DMS53 treated with DMSO at 0.1 percent for 48 hours (cell line): ENCODE measurements around the gene COLGALT1.
"Not testable (repeated sequence)": the region's sequence is repeated elsewhere in the genome, so short reads cannot be mapped to it uniquely, and the experiment has no call there.

Experiments
- DNase-seq: peaks from one replicate; lab custom pipeline; 2025; ENCODE audit not compliant: unreplicated experiment; lab: John Stamatoyannopoulos, UW

Gene COLGALT1

DNA sequence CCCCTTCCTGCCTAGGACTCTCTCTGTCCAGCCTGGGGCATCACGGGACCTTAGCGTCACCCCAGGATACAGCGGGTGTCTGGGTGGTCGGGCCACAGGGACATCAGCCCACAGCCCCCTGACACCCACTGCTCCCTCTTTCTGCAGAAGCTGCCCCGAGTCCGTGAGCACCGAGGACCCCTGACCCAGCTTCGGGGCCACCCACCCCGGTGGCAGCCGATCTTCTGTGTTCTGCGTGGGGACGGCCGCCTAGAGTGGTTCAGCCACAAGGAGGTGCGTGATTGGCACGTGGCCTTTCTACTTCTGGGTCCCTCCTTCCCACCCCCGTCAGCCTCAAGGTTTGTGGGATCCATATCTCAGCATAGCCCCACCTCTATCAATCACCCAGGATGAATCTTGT is 23.3 kb upstream of the COLGALT1 start:
- no peak for DNase-seq

DNA sequence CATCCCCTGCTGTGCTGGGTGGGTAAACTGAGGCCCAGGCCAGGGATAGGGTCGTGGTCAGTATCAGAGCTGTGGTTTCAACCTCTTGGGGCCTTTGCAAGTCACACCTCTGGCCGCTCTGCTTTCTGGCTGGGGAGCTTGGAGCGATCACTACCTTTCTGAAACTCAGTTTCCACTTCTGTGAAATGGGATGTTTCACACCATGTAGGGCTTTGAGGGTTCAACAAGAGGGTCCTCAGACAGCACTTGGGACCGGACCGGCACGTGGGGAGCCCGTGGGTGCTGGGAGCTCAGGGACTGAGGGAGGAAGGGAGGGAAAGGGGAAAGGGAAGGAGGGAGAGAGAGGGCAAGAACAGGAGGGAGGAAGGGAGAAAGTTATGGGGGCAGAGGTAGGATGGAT is 22.9 kb upstream of the COLGALT1 start:
- DNase-seq = no peak

DNA sequence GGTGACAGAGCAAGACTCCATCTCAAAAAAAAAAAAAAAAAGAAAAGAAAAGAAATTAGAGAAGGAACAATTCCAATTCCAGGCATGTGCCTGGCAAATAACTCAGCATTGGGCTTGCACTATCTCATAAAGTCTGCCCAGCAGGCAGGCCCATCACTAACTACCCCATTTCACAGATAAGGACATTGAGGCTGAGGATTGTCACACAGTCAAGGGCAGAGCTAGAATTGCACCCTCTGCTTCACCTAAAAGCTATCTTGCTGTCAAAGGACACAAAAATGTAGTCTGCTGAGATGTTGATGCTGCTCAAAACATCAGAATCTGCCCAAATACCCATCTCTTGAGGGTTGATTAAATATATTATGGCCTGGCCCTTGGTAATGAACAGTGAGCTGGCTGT is 20.7 kb upstream of the COLGALT1 start:
- no peak for DNase-seq

DNA sequence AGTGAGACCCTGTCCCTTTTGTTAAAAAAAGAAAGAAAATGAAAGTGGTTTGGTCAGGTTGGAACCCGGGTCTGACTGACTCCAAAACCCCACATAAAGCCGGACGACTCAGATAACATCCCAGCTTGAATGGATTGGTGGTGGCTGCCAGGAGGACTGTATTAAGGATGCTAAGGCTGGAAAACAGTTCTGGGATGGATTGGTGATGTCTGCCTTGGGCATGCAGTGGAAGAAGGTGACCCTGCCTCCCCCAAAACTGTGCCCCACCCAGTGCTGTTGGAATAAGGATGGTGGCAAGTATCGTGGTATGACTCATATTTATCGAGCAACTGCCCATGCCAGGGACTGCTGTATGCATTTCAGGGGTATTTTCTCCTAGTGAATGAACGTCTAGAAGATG is 18.5 kb upstream of the COLGALT1 start:
- DNase-seq = no peak

DNA sequence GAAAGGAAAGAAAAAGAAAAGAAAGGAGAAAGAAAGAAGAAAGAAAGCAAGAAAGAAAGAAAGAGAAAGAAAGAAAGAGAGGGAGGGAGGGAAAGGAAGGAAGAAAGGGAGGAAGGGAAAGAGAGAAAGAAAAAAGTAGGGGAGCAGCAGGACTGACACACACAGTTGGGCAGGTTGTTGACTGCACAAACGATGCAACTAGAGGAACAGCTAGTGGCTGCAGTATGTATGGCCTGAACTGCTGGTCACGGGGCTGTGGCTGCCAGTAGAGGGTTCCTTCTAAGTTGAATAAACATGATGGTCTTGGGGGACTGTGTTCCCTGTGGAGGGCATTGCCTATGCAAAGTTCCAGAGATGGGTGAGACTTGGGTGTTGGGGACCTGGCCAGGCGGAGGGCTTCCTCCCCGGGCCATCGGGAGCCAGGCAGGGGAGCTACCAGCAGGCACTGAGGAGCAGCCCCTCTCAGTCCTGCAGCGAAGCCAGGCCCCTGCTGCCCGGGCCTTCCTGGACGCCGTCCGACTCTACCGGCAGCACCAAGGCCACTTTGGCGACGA is 16.7 kb upstream of the COLGALT1 start:
- no peak for DNase-seq

DNA sequence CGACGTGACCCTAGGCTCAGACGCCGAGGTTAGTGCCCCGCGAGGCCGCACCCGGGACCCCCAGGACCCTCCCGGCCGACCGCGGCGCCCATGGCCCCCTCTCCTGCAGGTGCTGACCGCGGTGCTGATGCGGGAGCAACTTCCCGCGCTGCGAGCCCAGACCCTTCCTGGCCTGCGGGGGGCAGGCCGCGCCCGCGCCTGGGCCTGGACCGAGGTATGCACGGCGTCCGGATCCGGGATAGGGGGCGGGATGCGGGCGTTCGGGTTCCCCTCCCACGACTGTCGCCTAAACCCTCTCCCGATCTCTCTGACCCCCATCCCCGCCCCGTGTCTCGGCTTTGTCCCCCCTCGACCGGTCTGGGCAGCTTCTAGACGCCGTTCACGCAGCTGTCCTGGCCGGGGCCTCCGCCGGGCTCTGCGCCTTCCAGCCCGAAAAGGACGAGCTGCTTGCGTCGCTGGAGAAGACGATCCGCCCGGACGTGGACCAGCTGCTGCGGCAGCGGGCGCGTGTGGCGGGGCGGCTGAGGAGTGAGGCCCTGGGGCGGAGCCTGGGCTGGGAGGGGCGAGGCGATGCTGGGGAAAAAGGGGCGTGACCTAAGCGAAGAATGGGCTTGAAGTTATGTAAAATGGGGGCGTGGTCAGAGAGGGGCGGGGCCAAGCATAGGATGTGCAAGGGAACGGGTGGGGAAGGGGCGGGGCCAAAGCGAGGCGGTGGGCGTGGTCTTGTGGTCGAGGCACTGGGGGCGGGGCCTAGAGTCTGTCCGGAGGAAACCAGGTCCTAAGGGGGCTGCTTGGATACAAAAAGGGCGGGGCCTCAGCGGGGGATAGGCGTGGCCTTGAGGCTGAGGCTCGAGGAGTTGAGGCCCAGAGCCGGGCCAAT is 16.0 kb upstream of the COLGALT1 start:
- DNase-seq = peak; percentile 80

DNA sequence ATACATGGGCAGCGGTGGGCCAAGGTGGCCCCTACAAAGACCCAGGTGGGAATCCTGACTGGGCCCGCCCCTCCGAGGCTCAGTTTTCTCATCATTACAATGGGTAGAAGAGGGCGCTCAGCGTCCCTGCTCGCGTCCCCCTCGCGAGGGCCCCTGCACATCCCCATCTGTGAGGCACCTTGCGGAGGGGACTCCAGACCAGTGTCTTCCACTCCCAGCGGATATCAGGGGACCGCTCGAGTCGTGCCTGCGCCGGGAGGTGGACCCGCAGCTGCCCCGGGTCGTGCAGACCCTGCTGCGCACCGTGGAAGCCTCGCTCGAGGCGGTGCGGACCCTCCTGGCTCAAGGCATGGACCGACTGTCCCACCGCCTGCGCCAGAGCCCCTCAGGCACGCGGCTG is 15.3 kb upstream of the COLGALT1 start:
- no peak for DNase-seq

DNA sequence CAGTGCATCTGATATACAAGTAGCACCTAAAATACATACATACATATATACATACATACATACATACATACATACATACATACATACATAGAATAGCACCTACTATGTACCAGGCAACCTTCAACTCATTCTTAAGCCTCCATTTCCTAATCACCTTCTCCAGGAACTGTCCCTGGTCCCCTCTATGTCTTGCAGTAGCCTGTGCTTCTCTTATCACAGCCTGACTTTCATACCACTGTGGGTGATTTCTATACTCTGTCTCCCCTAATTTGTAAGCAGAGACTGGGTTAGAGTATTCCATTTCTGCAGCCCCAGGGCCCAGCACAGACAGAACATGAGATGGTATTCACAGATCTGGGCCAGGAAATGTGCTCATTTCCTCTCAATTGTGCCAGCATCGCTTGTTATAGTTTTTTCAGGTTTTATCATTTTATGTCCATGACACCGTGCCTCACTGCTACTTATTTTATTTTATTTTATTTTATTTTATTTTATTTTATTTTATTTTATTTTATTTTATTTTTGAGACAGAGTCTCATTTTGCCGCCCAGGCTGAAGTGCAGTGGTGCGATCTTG is 14.2 kb upstream of the COLGALT1 start:
- no peak for DNase-seq

DNA sequence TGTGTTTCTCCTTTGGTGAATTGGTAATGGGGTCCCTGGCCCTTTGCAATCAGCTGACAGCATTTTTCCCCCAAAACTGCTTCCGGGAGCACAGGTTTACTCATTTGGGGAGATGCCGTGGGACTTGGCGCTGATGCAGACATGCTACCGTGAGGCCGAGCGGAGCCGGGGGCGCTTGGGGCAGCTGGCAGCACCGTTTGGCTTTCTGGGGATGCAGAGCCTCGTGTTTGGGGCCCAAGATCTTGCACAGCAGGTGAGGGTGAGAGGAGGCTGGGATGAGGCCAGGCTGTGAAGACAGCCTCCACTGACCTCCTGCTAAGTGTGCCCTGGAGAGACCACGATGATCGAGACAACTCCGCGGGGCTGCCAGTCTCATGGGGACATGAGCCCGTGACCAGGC is 13.4 kb upstream of the COLGALT1 start:
- no peak for DNase-seq

DNA sequence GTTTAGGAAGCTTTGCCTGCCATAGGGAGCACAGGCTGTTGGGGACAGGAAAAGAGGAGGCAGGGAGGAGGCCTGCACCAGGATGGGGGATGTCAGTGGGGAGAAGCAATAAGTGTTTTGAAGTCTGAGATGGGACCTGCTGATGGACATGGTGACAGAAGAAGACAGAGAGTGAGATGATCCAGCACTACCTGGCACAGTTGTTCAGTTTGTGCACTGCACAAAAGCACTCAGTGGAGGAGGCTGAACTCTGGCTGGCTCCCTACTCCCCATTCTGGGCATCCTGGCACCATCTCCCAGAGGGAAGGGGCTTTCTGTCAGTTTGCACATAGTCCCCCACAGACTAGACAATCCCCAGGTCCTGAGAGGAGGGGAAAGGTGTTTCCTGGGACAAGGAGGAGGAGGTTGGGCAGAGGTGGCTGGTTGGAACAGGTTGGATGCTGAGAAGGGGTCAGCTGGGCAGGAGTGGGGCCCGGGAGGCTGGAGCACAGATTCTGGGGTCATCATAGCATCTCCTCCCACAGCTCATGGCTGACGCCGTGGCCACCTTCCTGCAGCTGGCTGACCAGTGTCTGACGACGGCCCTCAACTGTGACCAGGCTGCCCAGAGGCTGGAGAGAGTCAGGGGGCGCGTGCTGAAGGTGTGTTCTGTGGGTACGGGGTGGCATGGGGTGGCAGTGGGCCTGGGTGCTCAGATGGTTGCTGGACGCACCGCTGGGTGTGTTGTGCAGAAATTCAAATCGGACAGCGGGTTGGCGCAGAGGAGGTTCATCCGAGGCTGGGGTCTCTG is 12.5 kb upstream of the COLGALT1 start:
- DNase-seq = no peak

DNA sequence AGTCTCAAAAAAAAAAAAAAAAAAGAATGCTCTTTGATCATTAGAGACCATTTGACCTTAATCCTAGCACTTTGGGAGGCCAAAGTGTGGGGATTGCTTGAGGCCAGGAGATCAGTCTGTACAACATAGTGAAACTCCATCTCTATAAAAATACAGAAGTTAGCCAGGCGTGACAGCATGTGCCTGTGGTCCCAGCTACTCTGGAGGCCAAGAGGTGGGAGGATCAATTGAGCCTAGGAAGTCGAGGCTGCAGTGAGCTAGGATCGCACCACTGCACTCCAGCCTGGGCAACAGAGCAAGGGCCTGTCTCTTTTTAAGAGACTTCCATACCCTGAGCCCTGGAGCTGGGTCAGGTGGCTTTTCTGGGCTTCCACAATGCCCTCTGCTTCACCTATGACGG is 11.5 kb upstream of the COLGALT1 start:
- no peak for DNase-seq

DNA sequence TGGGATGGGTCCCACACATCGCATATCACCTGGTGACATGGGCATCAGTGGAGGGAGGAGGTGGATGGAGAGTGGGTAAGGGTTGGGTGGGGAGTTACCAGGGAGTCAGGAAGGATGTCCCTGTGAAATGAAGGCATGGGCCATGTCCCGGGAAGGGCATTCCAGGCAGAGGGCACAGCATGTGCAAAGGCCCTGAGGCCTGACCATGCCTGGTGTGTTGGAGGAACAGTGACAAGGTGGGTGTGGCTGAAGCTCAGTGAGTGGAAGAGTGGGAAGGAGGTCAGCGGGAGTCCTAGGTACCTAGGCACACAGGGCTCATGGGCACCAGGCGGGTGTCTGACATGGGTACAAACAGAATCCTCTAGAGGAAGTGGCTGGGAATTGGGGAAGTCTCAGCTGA is 11.0 kb upstream of the COLGALT1 start:
- DNase-seq = no peak

DNA sequence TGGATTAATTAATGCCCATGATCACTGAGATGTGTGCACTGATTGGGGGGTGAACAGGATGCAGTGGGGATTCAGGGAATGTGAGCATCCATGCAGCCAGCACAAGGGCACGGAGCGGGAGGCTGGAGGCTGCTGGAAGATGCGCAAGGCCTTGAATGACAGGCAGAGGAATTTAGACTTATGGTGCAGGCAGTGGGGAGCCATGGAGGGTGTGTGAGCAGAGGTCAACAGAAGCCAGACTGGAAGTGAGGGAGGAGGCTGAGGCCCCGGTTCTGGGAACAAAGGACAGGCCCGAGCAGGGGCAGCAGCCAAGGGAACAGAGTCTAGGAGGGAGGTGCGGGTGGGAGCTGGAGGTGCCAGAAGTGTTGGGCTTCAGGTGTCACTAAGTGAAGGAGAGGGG is 7.3 kb upstream of the COLGALT1 start:
- DNase-seq = no peak

DNA sequence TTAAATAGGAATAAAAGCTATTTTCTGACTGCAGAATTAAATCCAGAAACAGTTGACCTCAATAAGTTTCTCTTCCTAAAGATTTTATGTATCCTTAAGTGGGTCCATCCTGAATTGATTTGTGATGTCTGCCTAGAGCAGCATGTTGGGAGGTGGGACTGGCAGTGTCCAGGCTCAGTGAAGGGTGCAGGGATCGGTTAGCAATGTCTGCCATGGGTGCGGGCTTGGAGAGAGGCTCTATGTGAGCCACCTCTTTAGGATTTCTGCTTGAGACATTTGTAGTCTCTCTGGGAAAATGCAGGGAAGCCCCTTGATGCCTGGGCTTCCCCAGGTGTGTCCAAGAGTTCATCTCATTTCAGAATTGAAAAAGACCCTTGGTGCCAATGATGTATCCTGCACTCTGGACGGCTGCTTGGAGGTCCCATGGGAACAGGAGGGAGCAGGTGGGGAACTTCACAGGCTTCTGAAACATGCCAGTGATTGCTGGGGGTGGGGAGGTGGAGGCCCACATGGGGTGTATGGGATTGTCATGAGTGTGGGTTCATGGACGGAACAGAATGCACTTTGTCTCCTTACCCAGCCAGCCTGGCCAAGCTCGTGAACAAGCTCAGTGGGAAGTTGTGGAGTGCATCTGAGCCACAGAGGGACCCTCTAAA is 6.2 kb upstream of the COLGALT1 start:
- no peak for DNase-seq

DNA sequence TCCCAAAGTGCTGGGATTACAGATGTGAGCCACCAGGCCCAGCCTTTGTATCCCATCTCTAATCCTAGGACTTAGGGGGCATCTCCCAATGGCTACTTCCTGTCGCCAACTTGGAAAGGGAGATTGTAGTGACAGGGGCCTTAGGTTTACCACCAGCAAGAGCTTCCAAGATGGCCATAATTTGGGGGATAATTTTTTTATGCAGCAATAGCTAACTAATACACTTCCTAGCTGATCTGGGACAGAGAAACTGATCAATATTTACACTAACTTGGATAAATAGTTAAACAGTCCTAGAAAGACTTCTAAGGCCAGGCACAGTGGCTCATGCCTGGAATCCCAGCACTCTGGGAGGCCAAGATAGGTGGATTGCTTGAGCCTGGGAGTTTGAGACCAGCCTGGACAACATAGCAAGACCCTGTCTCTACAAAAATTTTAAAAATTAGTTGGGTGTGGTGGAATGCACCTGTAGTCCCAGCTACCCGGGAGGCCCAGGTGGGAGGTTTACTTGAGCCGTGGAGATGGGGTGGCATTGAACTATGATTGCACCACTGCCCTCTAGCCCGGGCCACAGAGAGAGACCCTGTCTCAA is 5.3 kb upstream of the COLGALT1 start:
- no peak for DNase-seq

DNA sequence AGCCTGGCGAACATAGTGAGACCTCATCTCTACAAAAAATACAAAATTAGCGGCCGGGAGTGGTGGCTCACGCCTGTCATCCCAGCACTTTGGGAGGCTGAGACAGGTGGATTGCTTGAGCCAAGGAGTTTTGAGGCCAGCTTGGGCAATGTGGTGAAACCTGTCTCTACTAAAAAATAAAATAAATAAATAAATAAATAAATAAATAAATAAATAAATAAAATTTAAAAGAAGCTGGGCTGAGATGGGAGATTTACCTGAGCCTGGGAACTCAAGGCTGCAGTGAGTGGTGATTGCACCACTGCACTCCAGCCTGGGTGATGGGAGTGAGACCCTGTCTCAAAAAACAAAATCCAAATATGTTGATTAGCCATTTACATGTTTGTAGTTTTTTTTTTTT is 2.7 kb upstream of the COLGALT1 start:
- DNase-seq = not testable (repeated sequence)

DNA sequence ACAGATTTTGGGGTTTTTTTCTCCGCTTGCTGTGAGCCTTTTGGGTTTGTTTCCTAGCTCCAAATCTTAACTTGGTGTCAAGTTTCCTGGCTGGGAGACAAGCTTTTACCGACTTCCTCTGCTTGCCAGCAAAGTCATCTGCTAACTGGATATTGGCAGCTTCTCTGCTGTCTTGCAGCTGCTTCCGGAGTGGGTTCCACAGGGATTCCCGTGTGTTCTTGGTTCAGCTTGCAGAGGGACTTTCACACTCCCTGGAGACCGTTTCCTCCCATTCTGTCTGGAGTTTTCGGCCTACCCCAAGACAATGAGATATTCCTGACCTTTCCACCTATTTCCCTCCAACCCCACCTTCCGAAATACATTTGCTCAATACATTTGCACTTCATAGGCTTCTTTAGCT is 2.2 kb upstream of the COLGALT1 start:
- no peak for DNase-seq

DNA sequence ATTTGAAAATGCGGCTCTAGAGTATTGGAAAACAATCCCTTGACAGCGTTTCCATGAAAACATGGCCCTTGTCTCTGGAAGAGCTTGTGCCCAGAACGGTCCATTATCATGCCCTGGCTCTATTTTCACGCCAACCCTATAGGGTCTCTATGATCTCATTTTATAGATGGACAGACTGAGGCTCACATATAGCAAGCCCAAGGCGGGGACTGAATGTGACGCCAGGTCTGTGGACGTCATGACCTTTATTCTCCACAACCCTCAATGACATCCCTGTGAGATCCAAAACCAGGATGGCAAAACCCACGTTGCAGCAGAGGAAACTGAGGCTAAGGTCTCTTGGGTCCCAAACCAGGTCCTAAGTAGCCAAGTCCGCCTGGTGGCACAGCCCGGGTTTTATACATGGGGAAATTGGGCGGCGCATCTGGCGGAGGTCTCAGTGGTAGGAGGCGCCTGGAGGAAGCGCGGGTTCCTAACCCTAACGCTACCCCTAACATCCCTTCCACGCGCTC is 425 bp upstream of the COLGALT1 start:
- no peak for DNase-seq

DNA sequence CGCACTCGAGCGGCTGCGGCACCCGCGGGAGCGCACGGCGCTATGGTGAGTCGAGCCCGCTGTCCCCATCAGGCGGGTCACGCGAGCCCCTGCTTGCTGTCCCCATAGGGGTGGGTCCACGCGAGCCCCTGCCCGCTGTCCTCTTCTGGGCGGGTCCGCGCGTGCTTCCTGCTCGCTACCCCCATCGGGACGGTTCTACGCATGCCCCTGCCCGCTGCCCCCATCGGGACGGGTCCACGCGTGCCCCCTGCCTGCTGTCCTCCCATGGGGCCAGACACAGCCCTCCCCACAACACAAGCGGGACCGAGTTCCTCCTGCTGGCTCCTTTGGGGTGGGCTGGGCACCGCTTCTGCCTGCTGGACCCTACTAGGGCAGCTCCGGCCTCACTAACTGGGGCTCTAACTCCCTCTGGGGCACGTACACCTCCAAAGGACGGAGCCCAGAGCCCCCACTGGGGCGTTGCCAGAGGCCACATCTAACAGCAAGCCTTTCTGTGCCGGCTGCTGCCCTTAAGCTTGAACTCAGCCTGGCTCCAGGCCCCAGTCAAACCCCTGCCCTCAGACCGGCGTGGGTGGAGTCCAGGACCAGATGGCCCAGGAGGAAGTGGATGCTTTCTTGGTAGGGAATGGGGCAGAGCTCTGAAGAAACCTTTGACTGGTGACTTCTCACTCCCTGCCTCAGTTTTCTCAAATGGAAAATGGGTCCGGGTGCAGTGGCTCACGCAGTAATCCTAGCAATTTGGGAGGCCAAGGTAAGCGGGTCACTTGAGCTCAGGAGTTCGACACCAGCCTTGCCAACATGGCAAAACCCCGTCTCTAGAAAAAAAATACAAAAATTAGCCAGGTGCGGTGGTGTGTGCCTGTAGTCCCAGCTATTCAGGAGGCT is 722 bp downstream of the COLGALT1 start:
- DNase-seq = peak; percentile 2

DNA sequence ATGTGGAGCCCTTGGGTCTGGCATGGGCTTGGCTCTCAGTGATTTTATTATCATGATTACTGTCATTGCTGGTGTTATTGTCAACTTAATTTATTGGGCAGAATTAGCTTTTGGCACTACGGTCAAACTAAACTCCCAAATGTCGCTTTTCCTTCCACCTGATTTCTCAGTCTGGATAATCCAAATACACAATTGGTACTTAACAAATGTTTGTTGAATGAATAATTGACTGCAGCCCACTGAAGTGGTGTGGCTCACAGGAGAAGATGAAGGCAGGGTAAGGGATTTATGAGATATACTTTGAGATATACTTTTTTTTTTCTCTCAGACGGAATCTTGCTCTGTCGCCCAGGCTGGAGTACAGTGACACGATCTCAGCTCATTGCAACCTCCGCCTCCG is 1.5 kb downstream of the COLGALT1 start:
- no peak for DNase-seq
